Astrocyte of the cerebellum (primary cell): Measurements from ENCODE around the gene PIGL.

Experiments used
- DNase-seq: peaks from one replicate; pipeline ENCODE4 v3.0.0-alpha.2; 2011; ENCODE audit warnings: low read depth
- H3K4me3 ChIP-seq: 2 replicates; pipeline ENCODE4 v1.5.1; 2011; ENCODE audit warnings: mild to moderate bottlenecking, low read depth, low read length, moderate library complexity
- in situ Hi-C: cut with HindIII; loops from 2 replicates; pipeline ENCODE4 v1.10.0; 2017; ENCODE audit warnings: low sequenced_read_pairs
- TF ChIP-seq, protein P1 (sequence below): IDR thresholded peaks from 2 replicates; pipeline ENCODE4 v1.5.1; 2012; ENCODE audit warnings: low read length, low read depth, moderate library complexity, mild to moderate bottlenecking; ENCODE audit errors: missing control alignments

Gene PIGL

DNA sequence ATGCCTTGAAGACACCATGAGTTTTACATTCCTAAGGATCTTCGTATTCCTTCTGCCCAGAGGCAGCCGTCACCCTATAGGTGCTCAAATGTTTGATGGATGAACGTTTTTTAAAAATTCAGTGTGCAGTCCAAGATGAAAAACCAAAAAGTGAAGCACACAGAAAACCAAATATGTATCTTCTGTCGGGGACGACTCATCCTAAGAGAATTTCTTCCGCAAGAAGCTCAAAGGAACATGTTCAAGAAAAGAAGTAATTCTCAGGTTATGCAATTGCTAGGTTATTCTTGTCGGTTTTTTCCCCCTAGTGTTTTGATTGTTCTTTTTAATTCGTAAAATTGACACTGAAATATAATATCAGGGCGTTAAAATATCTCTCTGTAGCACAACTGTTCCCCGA, 134.8 kb downstream of the PIGL start:
- H3K4me3 ChIP-seq = peak overlapping the region; percentile 53
- TF ChIP-seq, protein P1, sequence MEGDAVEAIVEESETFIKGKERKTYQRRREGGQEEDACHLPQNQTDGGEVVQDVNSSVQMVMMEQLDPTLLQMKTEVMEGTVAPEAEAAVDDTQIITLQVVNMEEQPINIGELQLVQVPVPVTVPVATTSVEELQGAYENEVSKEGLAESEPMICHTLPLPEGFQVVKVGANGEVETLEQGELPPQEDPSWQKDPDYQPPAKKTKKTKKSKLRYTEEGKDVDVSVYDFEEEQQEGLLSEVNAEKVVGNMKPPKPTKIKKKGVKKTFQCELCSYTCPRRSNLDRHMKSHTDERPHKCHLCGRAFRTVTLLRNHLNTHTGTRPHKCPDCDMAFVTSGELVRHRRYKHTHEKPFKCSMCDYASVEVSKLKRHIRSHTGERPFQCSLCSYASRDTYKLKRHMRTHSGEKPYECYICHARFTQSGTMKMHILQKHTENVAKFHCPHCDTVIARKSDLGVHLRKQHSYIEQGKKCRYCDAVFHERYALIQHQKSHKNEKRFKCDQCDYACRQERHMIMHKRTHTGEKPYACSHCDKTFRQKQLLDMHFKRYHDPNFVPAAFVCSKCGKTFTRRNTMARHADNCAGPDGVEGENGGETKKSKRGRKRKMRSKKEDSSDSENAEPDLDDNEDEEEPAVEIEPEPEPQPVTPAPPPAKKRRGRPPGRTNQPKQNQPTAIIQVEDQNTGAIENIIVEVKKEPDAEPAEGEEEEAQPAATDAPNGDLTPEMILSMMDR = no peak
- in situ Hi-C loops = loop anchor here (5.0 kb wide), 1 partner anchor 65 kb away; no protein-coding TSS in a partner anchor

DNA sequence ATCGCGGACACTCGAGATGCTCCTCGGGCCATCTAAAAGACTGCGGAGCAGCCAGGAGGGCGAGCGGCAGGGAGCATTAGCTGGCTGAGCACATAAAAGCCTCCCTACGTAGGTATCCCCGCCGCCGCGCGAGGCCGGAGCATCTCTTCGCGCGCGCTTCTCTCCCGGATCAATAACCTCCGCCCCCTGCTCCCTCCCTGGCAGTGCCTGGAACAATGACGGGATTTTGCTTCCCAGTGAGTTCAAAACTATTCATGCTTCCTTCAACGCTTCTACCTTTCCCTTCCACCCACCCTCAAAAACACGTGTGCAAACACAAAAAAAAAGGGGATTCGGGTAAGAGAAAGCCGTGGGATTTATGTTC, 135.3 kb downstream of the PIGL start:
- no peak for DNase-seq
- in situ Hi-C loops = loop anchor here (5.0 kb wide), 1 partner anchor 65 kb away; no protein-coding TSS in a partner anchor
- TF ChIP-seq, protein P1 = no peak
- peak overlapping the region; percentile 53 for H3K4me3 ChIP-seq

More for the DNA sequence above, 134.8 kb downstream of the PIGL start:
- DNase-seq = no peak

DNA sequence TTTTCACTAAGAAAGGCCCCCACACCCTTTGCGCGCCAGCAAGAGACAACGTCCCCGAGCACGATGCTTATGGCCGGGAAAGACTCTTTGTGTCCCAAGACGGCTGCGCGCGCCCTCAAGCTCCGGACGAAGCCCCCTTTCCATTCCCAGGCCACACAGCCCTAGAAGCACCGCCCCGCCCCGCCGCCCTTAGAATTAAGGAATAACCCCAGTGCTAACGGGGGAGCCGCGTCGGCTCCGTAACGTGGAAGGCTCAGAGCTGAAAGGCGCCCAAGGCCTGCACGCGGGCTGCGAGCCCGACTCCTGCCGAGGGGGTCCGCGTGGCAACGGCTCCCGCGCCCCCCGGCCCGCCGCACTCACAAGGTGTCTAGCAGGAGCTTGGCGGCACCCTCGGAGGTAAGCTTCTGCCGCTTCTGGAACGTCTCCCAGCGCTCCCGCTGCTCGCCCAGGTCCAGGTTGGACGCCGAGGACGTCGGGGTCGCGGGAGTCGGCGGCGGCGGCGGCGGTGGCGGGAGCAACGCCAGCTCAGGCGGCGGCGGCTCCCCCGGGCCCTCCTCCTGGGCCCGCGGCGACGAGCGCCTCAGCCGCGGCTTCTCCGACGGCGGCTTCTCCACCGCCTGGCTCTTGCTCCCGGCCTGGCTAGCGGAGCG, 135.8 kb downstream of the PIGL start:
- TF ChIP-seq, protein P1 = no peak
- in situ Hi-C loops = loop anchor here (5.0 kb wide), 1 partner anchor 65 kb away; no protein-coding TSS in a partner anchor
- peak overlapping the region; percentile 53 for H3K4me3 ChIP-seq
- no peak for DNase-seq

DNA sequence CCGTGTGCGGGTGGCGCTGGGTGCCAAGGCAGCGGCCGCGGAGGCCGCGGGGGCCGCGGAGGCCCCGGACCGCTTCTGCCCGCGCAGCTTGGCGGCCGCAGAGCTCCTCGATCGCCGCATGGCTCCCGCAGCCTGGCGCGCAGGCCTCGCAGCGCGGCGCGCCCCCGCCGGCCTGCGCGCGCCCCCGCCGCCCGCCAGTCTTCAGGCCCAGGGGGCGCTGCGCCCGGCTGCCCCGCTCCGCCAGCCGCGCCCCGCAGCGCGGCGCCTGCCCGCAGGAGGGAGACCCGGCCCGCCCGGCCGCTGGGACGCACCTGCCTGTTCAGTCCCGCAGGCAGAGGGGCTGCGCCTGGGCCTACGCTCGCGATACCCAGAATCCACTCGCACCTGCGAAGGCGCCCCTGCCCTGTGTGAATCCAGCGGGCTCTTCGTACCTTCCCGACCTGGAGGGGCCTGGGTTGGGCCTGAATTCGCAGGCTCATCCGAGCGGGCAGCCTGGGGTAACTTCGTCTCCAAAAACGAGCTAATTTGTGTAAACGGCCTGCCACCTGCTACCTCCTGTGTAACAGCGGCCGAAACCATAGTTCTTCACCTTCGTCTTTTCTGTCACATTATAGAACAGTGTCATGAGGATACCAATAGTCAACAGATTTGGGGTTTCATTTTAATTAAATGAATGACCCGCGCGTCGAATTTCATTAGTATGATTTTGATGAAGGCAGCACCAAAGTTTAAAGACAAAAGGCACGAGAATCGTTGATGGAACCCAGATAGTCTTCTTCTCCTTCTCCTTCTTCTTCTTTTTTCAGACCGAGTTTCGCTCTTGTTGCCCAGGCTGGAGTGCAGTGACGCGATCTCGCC, 136.5 kb downstream of the PIGL start, which contains the start of gene CENPV:
CENPV (minus strand) TSS at position 153 of the 858 bp plus-strand sequence; CDS start at position 120, 33 bp downstream.
- DNase-seq = no peak
- H3K4me3 ChIP-seq = peak within 1 kb of the TSS; percentile 53
- in situ Hi-C loops = loop anchor here (5.0 kb wide), 1 partner anchor 66 kb away; no protein-coding TSS in a partner anchor
- TF ChIP-seq, protein P1 = no peak

DNA sequence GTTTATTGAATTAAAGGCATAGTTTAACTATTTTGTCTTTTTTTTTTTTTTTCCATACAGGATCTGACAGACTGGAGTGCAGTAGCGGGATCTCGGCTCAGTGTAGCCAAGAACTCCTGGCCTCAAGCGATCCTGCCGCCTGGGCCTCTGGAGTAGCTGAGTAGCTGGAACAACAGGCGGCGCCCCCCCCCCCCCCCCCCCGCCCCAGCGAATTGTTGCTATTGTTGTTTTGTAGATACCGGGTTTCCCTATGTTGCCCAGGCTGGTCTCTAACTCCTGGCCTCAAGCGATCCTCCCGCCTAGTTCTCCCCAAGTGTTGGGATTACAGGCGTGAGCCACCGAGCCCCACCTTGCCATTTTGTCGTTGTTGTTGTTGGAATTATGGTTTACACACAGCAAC, 137.6 kb downstream of the PIGL start:
- no peak overlapping the region for H3K4me3 ChIP-seq
- TF ChIP-seq, protein P1 = no peak
- no peak for DNase-seq
- in situ Hi-C loops = loop anchor here (5.0 kb wide), 1 partner anchor 67 kb away; no protein-coding TSS in a partner anchor

DNA sequence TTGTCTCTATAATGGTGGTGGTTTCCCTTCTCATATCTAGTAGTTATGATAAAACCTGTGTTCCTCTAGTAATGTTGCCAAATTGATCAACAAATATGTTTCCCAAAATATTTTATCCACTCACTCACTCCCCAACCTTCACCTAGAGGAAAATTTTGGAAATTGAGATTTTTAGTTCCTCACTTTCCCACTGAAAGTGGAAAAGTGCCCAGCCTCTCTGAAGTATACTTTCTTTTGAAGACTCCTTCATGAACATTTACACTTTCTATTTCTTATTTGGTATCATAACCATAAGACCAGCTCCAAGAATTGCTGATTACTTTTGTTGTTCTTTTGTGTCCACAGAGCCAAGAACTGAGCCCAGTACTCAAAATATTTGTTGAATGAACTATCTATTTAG, 141.4 kb downstream of the PIGL start:
- in situ Hi-C loops = no loop called here
- no peak overlapping the region for H3K4me3 ChIP-seq
- no peak for DNase-seq
- TF ChIP-seq, protein P1 = no peak
